ENCODE measurements around the gene POLR2I.

Gene POLR2I

DNA sequence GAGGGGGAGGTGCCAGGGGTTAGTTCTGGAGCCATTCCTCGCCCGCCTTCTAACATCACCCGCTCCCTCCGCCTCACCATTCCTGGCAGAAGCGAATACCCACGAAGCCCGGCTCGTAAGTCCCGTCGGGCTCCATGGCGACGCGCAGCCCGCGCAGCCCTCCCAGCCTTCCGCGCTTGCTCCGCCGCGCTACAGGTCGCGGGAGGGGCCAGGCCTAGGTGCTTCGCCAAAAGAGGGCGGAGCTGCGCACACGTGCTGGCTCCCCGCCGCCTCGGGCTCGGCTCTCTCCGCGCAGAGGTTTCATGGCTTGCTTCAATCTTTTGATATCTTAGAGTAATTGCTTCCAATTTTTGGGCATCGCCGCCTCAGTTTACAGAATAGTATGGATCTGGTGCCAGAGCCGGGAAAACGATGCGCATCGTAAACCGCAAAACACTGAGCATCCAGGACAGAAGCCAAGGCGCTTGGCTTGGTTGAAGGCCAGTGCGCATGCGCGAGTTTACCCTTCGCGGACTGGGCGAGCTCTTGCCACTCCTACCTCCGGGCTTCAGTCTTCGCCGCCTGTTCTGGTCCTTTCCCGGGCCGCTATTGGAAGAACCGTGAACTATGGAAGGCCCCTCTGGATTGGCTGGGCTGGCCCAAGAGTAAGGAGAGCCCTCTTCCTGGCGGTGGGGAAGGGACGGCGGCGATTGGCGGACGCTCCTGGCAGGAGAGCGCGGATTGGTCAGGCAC lies at the start of gene POLR2I:
Gene POLR2I, minus strand, starts transcription at position 155 of the 732 bp plus-strand sequence. Its CDS starts 19 bp downstream, at position 136.
- Mint-ChIP-seq H3K27me3 (no peaks in the 10 kb centered on the region), H3K4me3 (peak within 1 kb of the TSS; percentile 90), H3K27ac (peak within 1 kb of the TSS; percentile 90), H3K4me1 (ENCODE audit: low read depth) (peaks cover 41% of the 10 kb centered on the region), H3K9me3 (no peaks in the 10 kb centered on the region), H3K36me3 (ENCODE audit: low read depth) (peaks cover 87% of the 10 kb centered on the region)
- intact Hi-C loops (cut with micrococcal nuclease) = loop anchor here (1.0 kb wide), 1 partner anchor 61 kb away; the partner anchor contains the start of genes THAP8 and WDR62

DNA sequence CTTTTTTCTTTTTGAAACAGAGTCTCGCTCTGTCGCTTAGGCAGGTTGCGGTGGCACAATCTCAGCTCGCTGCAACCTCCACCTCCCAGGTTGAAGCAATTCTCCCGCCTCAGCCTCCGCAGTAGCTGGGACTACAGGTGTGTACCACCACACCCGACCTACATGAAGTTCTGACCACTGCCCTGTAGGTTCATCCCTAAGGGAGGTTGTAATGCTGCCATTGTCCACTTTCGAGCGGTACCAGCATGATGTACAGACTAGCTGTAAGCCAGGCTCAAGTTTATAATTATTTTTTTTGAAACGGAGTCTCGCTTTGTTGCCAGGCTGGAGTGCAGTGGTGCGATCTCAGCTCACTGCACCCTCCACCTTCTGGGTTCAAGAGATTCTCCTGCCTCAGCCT lies 49.1 kb upstream of the POLR2I start:
- no peaks in the 10 kb centered on the region for H3K27me3 Mint-ChIP-seq
- H3K27ac Mint-ChIP-seq = no peak overlapping the region

DNA sequence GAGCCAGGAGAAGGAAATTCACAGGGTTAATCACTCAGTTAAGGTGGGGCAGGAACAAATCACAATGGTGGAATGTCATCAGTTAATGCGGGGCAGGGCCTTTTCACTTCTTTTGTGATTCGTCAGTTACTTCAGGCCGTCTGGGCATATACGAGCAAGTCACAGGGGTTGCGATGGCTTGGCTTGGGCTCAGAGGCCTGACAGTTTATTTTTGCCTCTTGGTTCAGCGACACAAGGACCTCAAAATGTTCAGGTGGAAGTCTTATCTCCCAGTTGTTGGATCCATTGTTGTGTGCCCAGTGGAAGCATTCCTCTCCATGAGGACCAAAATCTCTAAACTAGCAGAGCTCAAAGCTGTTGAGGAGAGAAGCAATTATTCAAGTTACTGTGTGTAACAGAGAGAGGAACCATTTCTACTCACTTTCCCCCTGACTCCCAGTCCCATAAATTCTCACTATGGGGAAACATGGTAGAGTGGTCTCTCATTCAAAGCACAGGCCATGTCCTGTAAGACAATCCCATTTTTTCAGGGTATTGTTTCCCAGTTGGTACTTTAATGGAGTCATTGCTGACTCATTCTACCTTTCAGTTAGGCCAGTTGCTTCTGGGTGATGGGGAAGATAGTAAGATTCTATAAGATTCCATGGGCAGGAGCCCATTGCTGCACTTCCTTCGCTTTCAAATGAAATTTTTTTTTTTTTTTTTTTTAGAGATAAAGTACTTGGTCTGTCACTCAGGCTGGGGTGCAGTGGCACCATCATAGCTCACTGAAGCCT lies 46.3 kb upstream of the POLR2I start:
- H3K27me3 Mint-ChIP-seq = no peaks in the 10 kb centered on the region
- no peaks in the 10 kb centered on the region for H3K9me3 Mint-ChIP-seq
- intact Hi-C loops (cut with micrococcal nuclease) = no loop called here
- no peaks in the 10 kb centered on the region for H3K4me1 Mint-ChIP-seq (ENCODE audit: low read depth)
- H3K27ac Mint-ChIP-seq = no peak overlapping the region
- peaks cover 53% of the 10 kb centered on the region for H3K36me3 Mint-ChIP-seq (ENCODE audit: low read depth)
- H3K4me3 Mint-ChIP-seq = no peak overlapping the region

More for the DNA sequence above, 49.1 kb upstream of the POLR2I start:
- H3K4me1 Mint-ChIP-seq (ENCODE audit: low read depth) = no peaks in the 10 kb centered on the region
- intact Hi-C loops (cut with micrococcal nuclease) = no loop called here
- no peak overlapping the region for H3K4me3 Mint-ChIP-seq
- H3K36me3 Mint-ChIP-seq (ENCODE audit: low read depth) = peaks cover 45% of the 10 kb centered on the region
- H3K9me3 Mint-ChIP-seq = no peaks in the 10 kb centered on the region

DNA sequence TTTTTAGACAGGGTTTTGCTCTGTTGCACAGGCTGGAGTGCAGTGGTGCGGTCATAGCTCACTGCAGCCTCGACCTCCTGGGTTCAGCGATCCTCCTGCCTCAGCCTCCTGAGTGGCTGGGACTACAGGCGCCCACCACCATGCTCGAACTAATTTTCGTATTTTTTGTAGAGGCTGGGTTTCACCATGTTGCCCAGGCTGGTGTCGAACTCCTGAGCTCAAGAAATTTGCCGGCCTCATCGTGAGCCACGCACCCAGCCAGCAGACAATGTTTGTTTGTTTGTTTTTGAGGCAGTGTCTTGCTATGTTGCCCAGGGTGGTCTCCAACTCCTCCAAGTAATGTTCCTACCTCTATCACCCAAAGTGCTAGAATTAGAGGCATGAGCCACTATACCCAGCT lies 38.5 kb upstream of the POLR2I start:
- intact Hi-C loops (cut with micrococcal nuclease) = no loop called here
- H3K36me3 Mint-ChIP-seq (ENCODE audit: low read depth) = peaks cover 54% of the 10 kb centered on the region
- peaks cover 30% of the 10 kb centered on the region for H3K4me1 Mint-ChIP-seq (ENCODE audit: low read depth)
- no peaks in the 10 kb centered on the region for H3K27me3 Mint-ChIP-seq
- H3K4me3 Mint-ChIP-seq = no peak overlapping the region
- no peak overlapping the region for H3K27ac Mint-ChIP-seq
- H3K9me3 Mint-ChIP-seq = no peaks in the 10 kb centered on the region

DNA sequence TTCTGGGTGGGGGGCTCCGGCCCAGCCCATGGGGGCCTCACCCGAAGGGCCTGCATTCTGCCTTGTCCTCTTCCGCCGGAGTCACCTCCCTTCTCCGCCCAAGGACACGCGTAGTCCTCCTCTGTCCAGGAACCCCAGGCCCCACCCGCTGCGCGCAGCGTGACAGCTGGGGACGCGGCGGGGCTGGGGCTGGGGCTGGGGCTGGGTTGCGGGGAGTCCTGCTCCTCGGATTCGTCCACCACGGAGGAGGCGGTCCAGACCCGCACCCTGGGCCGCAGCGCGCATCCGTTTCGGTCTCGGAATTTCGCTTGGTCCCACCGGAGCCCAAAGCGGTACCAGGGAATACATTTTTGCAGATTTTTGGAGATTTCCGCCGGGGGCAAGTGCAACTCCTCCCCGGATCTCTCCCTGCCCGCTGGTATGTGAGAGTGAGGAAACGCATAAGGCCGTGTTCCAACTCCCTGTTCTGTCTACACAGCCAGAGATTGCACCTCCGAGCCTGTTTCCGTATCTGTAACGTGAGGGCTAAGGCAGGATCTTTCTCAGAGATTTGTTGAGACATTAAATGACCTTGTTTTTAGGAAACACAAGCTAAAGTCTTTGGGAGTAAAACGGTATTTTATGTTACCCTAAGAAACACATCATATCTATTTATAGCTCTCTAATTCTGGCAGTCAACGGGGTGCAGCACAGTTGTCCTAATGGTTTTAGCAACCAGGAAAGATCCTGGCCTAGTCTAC lies 37.8 kb upstream of the POLR2I start, which contains the start of gene COX7A1:
Gene COX7A1, minus strand, starts transcription at position 96 of the 740 bp plus-strand sequence. Its CDS starts 40 bp downstream, at position 56.
- Mint-ChIP-seq H3K27me3 (no peaks in the 10 kb centered on the region), H3K27ac (no peak within 1 kb of the TSS), H3K9me3 (no peaks in the 10 kb centered on the region), H3K36me3 (ENCODE audit: low read depth) (peaks cover 54% of the 10 kb centered on the region), H3K4me1 (ENCODE audit: low read depth) (peaks cover 30% of the 10 kb centered on the region), H3K4me3 (peak within 1 kb of the TSS; percentile 15)
- intact Hi-C loops (cut with micrococcal nuclease) = no loop called here

DNA sequence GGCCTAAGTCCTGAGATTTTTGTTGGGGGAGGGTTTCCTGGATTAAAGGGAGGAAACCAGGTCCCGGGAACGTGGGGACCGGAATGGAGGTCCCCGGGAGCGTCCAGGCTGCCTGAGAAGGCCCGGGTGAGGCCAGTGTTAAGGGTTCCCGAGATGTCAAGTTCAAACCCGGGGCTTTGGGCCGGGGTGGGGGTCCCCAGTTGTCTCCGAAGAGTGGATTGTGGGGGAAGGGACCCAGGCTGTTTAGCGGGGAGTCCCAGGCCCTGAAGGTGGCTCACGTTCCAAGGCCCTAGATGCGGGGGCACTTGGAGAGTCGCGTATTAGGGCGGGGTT lies 37.3 kb upstream of the POLR2I start:
- Mint-ChIP-seq H3K4me1 (ENCODE audit: low read depth) (peaks cover 30% of the 10 kb centered on the region), H3K27ac (no peak overlapping the region), H3K27me3 (no peaks in the 10 kb centered on the region), H3K36me3 (ENCODE audit: low read depth) (peaks cover 57% of the 10 kb centered on the region), H3K9me3 (no peaks in the 10 kb centered on the region), H3K4me3 (no peak overlapping the region)
- intact Hi-C loops (cut with micrococcal nuclease) = no loop called here

DNA sequence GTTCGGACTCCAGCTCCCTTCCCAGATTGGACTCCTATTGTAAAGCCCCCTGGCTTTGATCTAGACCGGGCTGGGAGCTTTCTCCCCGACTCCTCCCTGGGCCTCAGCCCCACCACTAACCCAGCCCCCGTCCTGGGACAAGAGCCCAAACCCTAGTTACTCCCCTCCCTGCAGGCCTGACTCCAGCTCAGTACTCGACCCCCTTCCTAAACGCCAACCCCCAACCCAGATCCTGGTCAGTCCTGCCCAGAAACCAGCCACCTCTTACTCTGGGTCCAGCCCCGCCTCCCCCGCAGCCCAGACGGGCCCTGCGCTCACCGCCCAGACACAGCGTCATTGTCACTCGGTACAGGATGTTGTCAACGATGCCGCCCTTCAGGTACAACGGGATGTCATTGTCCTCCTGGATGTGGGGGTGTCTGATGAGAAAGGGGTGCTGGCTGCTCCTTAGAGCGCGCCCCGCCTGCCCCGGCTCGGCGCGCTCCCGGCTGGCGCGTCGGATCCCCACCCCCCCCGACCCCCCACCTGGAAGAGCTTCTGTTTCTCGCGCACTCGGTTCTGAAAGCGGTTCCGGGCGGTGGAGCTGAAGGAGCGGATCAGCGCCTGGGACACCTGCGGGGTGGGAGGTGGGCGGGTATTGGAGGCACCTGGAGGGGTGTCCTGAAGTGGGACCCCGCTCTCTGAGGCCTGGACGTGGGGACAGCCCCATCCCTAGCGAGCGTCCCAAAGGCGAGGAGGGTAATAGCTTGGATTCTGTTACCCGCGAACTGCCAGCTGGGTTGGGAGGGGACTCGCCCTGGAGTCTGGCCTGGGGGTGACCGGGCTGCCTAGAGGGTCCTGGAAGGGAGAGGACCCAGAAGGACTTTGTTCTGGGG lies 36.7 kb upstream of the POLR2I start:
- H3K27me3 Mint-ChIP-seq = no peaks in the 10 kb centered on the region
- intact Hi-C loops (cut with micrococcal nuclease) = no loop called here
- H3K4me1 Mint-ChIP-seq (ENCODE audit: low read depth) = peaks cover 33% of the 10 kb centered on the region
- H3K9me3 Mint-ChIP-seq = no peaks in the 10 kb centered on the region
- H3K4me3 Mint-ChIP-seq = no peak overlapping the region
- peaks cover 63% of the 10 kb centered on the region for H3K36me3 Mint-ChIP-seq (ENCODE audit: low read depth)
- H3K27ac Mint-ChIP-seq = no peak overlapping the region

DNA sequence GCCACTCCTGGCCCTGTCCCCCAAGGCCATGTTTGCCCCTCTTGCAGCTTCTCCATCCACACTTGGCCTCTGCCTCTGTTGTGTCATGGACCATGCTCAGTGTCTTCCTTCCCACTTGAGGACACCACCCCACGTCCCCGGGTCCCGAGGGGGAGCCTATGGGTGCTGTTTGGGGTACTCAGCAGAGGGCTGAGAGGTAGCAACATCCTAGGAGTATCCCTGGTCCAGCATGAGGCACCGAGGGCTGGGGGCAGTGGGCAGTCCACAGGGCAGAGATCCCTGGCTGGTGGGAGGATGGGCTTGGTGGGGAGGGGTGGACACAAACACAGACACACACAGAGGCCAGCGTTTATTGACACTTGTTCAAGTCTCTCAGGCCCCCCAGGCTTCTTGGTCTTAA lies 35.9 kb upstream of the POLR2I start:
- Mint-ChIP-seq H3K4me3 (no peak overlapping the region), H3K36me3 (ENCODE audit: low read depth) (peaks cover 68% of the 10 kb centered on the region), H3K9me3 (no peaks in the 10 kb centered on the region), H3K4me1 (ENCODE audit: low read depth) (peaks cover 36% of the 10 kb centered on the region), H3K27me3 (no peaks in the 10 kb centered on the region), H3K27ac (no peak overlapping the region)
- intact Hi-C loops (cut with micrococcal nuclease) = no loop called here

DNA sequence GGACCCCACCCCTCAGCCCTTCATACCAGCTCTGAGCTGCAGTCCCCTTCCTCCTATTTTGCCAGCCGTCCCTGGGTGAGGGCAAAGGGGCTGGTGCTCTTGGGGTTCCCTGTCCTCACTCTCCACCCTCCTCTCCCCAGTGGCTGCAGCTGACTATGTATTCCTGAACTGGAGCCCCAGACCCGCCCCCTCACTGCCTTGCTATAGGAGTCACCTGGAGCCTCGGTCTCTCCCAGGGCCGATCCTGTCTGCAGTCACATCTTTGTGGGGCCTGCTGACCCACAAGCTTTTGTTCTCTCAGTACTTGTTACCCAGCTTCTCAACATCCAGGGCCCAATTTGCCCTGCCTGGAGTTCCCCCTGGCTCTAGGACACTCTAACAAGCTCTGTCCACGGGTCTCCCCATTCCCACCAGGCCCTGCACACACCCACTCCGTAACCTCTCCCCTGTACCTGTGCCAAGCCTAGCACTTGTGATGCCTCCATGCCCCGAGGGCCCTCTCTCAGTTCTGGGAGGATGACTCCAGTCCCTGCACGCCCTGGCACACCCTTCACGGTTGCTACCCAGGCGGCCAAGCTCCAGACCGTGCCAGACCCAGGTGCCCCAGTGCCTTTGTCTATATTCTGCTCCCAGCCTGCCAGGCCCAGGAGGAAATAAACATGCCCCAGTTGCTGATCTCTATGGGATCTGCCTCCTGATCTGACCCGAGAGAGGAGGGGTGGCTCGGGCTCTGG lies 35.2 kb upstream of the POLR2I start:
- Mint-ChIP-seq H3K4me1 (ENCODE audit: low read depth) (peaks cover 36% of the 10 kb centered on the region), H3K9me3 (no peaks in the 10 kb centered on the region), H3K36me3 (ENCODE audit: low read depth) (peaks cover 72% of the 10 kb centered on the region), H3K27ac (no peak overlapping the region), H3K27me3 (no peaks in the 10 kb centered on the region), H3K4me3 (no peak overlapping the region)
- intact Hi-C loops (cut with micrococcal nuclease) = loop anchor here (10.0 kb wide), 1 partner anchor 65 kb away; the partner anchor contains the start of genes ZNF146 and ZNF565

DNA sequence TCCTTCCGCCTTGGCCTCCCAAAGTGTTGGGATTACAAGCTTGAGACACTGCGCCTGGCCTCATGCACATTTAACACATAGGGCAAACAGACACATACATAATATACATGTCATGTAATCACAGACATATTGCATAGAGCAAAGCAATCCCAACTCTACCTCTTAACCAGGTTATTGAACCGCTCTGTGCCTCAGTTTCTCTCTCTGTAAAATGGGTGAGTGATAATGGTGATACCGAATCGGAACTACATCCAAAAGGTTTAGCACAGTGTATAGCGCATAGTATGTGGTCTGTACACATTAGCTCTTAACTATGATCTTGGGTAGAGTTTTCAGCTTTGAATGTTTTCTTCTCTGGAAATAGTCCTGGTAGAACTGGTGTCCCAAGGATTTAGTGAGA lies 29.9 kb upstream of the POLR2I start:
- intact Hi-C loops (cut with micrococcal nuclease) = loop anchor here (10.0 kb wide), 1 partner anchor 70 kb away; the partner anchor contains the start of genes ZNF146 and ZNF565

DNA sequence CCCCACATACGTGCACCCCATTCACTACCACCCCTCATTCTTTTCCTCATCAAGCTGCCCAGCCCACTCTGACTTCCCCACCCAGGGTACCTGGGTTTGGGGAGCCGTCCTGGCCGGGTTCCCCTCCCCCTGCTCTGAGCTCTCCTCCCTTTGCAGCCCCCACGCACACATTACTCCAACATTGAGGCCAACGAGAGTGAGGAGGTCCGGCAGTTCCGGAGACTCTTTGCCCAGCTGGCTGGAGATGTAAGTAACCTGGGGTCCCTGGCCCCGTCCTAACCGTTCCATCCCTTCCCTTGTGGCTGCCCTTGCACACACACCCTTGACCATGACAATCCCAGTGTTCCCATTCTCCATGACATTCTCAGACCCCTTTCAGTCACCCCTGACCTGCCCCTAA lies 27.8 kb upstream of the POLR2I start:
- H3K9me3 Mint-ChIP-seq = no peaks in the 10 kb centered on the region
- peaks cover 27% of the 10 kb centered on the region for H3K4me1 Mint-ChIP-seq (ENCODE audit: low read depth)
- H3K4me3 Mint-ChIP-seq = no peak overlapping the region
- peak overlapping the region; percentile 52 for H3K27ac Mint-ChIP-seq
- intact Hi-C loops (cut with micrococcal nuclease) = loop anchor here (10.0 kb wide), 1 partner anchor 72 kb away; the partner anchor contains the start of genes ZNF146 and ZNF565
- H3K27me3 Mint-ChIP-seq = no peaks in the 10 kb centered on the region
- H3K36me3 Mint-ChIP-seq (ENCODE audit: low read depth) = peaks cover 76% of the 10 kb centered on the region

More for the DNA sequence above, 29.9 kb upstream of the POLR2I start:
- Mint-ChIP-seq H3K4me3 (no peak overlapping the region), H3K27me3 (no peaks in the 10 kb centered on the region), H3K4me1 (ENCODE audit: low read depth) (peaks cover 38% of the 10 kb centered on the region), H3K9me3 (no peaks in the 10 kb centered on the region), H3K36me3 (ENCODE audit: low read depth) (peaks cover 94% of the 10 kb centered on the region), H3K27ac (no peak overlapping the region)

DNA sequence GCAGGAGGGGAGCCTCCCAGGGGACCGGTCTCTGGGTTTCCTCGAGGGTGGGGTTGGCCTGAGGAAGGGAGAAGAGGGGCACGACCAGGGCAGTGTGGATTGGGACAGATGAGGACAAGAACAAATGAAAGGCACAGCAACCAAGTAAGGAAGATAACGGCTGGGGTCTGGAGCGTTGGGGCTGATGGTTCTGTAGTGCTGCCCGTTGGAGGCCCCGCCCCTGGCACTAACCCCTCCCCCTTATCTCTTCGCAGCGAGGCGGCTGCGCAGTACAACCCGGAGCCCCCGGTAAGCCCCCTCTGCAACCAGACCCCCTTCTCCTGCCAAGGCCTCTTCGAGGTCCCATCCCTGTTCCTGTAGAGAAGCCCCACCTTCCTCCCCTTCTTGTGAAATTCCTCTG lies 27.4 kb upstream of the POLR2I start:
- Mint-ChIP-seq H3K27ac (peak overlapping the region; percentile 94), H3K36me3 (ENCODE audit: low read depth) (peaks cover 72% of the 10 kb centered on the region)
- intact Hi-C loops (cut with micrococcal nuclease) = loop anchor here (10.0 kb wide), 1 partner anchor 73 kb away; the partner anchor contains the start of genes ZNF146 and ZNF565

More for the DNA sequence above, 27.4 kb upstream of the POLR2I start:
- no peaks in the 10 kb centered on the region for H3K27me3 Mint-ChIP-seq
- no peaks in the 10 kb centered on the region for H3K9me3 Mint-ChIP-seq
- no peak overlapping the region for H3K4me3 Mint-ChIP-seq
- peaks cover 32% of the 10 kb centered on the region for H3K4me1 Mint-ChIP-seq (ENCODE audit: low read depth)

Data from dendritic cell treated with granulocyte-macrophage colony-stimulating factor and Interleukin-4, amounts not matched to agents 40 ng/mL and 50 ng/mL, for 4 days (primary cell).